ENCODE measurements around the gene GOLGA6C.
A peak's percentile ranks its signal among the peaks of the same experiment; 100 is the strongest.
"Not testable (repeated sequence)": the region's sequence is repeated elsewhere in the genome, so short reads cannot be mapped to it uniquely, and the experiment has no call there.

Gene GOLGA6C

GRCh38 chr15:75259873-75260272, 1.7 kb downstream of the GOLGA6C start:
- not testable (repeated sequence) for DNase-seq

DNA sequence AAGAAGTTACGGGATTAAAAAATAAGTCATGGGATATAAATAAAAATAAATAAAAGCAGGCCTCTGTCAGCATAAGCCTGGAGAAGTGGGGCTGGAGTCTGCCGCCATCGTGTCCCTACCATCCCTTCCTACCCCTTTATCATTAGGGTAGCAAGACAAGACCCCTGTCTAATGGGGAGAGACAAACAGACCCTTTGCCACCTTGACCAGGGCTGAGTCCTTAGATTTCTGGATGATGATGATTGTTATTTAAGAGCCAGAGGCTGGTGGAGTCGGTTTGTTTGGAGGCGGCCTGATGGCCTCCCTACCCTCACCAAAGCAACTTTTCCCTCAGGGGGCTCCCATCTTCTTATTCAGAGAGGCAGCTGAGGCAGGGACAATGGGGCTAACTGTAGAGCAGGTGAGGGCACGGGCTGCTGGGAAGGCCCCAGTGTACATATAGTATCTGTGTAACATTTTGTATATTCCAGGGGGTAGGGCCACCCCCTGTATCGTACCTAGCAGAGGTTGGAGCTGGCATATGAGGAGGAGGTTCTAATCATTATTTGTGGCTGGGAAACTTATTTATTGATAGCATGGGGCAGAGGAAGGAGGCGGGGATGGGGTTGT, 15.7 kb downstream of the GOLGA6C start:
- not testable (repeated sequence) for DNase-seq

GRCh38 chr15:75274509-75275107, 16.5 kb downstream of the GOLGA6C start:
- DNase-seq = peak; percentile 24

DNA sequence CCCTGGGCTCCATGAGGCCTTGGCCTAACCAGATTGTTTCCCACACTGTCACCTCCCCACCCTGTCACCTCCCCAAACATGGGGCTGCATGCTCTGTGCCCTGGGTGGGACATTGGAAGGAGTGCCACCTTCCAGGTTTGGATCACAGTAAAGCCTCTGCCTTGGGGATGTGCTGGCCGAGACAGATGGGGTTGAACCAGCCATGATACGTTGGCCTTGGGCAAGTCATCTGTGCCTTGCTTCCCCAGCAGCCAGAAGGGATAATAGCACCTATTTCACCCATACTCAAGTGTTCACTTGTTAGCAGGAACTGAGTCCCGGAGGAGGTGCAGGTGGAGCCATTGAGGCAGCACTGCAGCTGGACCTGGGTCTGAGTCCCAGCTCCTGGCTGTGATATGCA, 17.5 kb downstream of the GOLGA6C start:
- DNase-seq = not testable (repeated sequence)

DNA sequence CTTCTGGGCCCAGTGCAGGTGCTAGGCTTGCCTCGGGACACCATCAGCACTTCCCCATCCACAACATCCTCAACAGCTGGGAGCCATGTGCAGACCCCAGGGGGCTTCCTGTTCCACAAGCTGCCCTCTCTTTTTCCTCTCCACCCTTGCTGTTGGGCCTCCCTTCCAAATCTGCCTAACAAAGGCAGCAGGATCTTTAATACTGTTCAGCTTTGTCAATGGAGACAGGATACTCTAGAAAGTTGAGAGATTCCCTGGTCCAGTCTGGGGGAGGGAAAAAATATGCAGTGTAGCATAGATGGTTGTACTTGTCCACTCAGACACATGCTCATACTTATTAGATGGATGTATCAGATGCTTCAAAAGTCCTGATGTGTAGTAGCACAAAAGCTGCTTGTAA, 20.4 kb downstream of the GOLGA6C start:
- not testable (repeated sequence) for DNase-seq

GRCh38 chr15:75282572-75282971, 24.4 kb downstream of the GOLGA6C start, which contains the start of gene GOLGA6D:
GOLGA6D (plus strand) TSS chr15:75282835; CDS start chr15:75282876, 41 bp downstream.
- not testable (repeated sequence) for DNase-seq

DNA sequence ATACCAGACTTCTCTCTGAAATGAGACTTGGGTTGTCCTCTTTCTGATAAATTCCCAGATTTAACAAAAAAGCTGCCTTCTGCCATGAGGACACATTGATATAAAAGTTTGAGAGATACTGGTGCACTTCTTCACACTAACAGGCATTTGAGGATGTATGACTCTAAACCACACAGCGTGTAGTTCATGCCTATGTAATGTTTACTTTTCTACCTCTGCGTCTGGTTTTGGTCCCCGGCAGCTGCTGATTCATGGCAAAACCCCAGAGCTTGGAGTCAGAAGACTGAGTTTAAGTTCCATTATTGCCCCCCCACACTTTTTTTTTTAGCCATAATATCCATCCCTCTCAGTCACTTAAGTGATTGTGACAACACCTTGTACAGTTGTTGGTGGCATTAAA, 26.0 kb downstream of the GOLGA6C start:
- not testable (repeated sequence) for DNase-seq

GRCh38 chr15:75293660-75294059, 35.5 kb downstream of the GOLGA6C start:
- not testable (repeated sequence) for DNase-seq

GRCh38 chr15:75298541-75299310, 40.6 kb downstream of the GOLGA6C start:
- DNase-seq = not testable (repeated sequence)

DNA sequence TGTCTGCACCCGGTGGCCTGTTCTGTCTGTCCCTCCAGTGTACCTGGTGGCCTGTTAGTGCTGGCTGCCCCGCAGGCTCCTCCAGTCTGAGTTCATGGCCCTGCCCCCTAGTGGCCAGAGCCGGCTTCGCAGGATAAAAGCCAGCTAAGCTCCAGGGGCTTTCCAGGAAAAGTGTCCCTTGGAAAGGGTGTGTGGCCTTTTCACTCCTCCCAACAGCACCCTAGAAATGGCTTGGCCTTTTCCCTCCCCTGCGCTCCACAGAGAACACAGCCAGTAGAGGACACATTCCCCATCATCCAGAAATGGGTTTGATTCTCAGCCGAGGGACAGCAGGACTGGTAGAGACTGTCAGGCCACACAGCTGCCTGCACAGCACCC, 41.2 kb downstream of the GOLGA6C start:
- DNase-seq = not testable (repeated sequence)

- not testable (repeated sequence) for DNase-seq
Measured at GRCh38 chr15:75300026-75300425, 41.9 kb downstream of the GOLGA6C start.

DNA sequence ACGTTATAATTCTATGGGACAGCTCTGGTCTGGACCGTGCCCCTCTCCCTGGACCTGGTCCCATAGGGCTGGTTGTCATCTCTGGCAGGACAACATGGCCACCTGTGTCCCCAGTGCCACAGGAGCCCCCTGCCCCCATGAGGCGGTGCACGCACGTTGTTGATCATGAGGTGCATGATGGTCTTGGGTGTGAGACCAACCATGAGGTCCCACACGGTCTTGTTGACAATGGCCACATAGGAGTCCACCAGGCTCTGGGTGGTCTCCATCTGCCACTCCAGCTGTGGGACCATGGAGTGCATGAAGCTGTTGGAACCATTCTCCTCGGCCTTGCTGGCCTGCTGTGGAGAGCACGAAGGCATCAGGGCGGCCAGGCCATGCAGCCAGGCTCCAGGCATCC, 44.2 kb downstream of the GOLGA6C start:
- DNase-seq = no peak

GRCh38 chr15:75302753-75303152, 44.6 kb downstream of the GOLGA6C start:
- DNase-seq = not testable (repeated sequence)

GRCh38 chr15:75306188-75306587, 48.1 kb downstream of the GOLGA6C start:
- DNase-seq = no peak

DNA sequence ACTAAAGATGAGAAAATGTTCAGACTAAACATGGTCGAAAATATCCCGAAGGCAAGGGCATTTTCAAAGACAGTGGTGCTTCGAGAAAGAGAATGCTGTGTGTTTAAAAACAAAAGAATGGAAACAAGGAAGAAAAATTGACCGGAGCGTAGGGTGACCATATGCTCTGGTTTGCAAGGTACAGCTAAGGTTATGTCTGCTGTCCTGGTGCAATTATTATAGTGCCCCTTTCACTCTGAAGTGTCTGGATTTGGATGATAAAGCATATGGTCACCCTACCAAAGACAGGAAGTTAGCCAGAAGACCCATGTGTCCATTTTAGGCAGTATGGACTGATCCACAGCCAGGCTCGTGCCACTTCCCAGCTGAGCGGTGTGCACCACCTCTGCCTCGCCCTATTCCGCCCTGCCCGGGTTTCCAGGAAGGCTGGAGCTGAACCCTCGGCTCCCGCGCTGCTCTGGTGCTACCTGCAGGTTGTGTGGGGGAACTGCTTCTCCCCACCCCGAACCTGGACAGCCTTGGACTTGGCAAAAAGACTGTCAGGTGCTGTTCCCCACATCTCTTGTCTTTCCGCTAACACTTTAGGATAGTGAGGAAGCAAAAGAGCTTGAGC, 49.8 kb downstream of the GOLGA6C start:
- DNase-seq = peak; percentile 20

DNA sequence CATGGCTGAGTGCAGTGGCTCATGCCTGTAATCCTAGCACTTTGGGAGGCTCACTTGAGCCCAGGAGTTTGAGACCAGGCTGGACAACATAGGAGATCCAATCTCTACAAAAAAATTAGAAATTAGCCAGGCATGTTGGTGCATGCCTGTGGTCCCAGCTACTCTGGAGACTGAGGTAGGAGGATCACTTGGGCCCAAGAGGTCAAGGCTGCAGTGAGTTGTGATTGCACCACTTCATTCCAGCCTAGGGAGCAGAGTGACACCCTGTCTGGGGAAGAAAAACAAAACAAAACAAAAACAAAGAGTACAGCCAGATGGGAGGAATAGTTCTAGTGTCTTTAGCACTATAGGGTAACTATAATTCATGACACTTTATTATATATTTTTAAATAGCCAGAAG, 51.6 kb downstream of the GOLGA6C start:
- no peak for DNase-seq

- DNase-seq = peak; percentile 28
Measured at GRCh38 chr15:75312548-75312947, 54.4 kb downstream of the GOLGA6C start.

GRCh38 chr15:75313116-75313845, 55.1 kb downstream of the GOLGA6C start:
- DNase-seq = no peak

- DNase-seq = no peak
Measured at GRCh38 chr15:75314552-75315290, 56.6 kb downstream of the GOLGA6C start.

DNA sequence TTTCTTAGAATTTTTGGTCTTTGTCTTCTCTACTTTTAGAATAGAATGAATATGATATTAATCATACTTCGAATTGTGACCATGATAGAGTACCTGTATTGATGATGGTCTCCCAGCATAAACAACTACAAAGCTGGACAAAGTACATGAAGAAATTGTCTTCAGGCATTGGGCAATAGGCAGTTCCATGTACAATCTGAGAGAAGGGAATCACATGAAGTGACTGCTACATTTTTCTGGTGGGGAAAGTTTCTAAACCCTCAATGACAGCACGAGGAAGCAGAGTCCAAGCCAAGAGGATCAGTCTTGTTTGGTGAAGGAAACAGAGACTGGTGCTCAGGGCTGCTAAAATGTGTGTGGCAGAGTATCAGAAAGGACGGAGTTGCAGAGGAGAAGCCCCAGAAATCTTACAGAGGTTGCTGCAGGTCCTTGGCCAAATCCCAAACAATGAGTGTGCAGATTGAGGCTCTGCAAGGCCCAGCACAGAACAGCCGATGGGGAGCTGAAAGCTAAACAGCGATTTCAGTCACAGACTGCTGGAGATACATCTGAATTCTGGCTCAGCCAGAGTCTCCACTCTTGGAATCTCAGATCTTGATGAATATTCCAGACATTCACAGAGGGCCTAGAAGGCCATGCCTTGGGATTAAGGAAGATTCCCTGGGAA, 61.2 kb downstream of the GOLGA6C start:
- not testable (repeated sequence) for DNase-seq

All from fibroblast of skin of right biceps (primary cell).